ENCODE results near the gene GEMIN4.
"Not testable (repeated sequence)": the region's sequence is repeated elsewhere in the genome, so short reads cannot be mapped to it uniquely, and the experiment has no call there.

Gene GEMIN4

DNA sequence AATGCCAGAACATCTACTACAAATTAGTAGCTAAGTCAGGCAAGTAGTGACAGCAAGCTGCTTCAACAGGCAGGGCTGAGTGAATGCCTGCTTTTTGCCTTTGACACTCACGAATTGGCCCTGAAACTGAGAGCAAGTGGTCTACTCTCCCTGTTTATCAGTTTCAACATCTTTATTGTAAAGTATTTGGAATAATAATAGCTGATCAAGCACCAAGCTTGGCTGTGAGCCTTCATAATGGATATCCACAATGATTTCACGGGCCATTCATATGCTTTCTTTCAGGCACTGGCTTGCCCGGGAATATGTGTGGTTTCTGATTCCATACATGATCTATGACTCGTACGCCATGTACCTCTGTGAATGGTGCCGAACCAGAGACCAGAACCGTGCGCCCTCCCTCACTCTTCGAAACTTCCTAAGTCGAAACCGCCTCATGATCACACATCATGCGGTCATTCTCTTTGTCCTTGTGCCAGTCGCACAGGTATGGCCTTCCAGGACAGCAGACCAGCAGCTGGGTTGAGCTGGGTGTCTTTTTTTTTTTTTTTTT lies 14.4 kb downstream of the GEMIN4 start:
- no peak for DNase-seq

DNA sequence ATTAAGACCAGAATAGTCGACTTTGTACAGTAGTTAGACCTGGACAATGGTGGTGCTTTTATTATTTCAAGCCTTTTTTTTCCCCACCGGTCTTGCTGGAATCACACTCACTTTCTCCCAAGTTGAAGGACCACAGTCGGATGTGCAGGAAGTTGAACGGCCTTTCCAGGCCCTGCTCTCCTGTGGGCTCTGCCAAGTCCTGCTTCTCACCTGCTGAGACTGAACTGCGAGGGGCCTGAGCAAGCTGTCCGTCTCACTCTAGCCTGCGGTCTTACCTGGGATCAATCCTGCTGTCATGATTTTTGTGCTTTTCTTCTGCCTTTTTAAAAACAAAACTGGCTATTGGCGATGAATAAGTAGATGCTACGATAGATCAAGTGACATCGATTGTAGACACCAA lies 18.3 kb downstream of the GEMIN4 start:
- no peak for DNase-seq

DNA sequence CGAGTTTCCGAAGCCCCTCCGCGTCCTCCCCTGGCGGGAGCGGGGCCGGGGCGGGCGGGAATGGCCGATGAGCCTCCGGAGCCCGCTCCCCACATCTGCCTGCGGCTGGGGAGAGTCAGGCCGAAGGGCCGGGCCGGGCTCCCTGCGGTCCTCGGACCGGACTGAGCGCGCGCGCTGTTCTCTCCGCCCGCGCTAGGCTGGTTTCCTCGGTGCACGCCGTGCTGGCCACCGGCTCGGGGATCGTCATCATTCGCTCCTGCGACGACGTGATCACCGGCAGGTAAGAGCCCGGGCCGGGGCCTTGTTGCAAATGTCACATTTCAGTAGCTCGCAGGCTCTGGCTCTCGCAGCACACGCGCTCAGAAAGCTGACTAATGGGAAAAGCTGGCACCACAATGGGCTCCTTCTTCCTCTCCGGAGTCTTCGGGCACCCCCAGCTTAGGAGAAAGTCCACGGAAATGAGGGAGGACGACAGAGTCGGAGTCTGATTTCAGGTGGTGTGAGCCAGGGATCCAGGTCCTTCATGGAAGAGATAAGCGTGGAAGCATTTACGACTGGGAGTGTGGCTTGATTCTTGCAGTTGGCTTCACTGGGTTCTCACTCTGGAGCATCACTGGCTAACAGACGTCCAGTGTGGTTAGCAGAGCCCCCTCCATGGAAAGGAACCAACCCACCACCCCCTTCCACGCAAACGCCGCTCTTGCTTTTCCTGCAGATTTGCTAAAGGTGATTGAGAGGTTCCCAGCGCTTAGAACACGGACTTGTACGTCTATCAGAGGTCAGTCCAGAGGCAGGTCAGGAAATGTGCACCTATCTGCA lies 19.0 kb downstream of the GEMIN4 start:
- DNase-seq, result no peak

DNA sequence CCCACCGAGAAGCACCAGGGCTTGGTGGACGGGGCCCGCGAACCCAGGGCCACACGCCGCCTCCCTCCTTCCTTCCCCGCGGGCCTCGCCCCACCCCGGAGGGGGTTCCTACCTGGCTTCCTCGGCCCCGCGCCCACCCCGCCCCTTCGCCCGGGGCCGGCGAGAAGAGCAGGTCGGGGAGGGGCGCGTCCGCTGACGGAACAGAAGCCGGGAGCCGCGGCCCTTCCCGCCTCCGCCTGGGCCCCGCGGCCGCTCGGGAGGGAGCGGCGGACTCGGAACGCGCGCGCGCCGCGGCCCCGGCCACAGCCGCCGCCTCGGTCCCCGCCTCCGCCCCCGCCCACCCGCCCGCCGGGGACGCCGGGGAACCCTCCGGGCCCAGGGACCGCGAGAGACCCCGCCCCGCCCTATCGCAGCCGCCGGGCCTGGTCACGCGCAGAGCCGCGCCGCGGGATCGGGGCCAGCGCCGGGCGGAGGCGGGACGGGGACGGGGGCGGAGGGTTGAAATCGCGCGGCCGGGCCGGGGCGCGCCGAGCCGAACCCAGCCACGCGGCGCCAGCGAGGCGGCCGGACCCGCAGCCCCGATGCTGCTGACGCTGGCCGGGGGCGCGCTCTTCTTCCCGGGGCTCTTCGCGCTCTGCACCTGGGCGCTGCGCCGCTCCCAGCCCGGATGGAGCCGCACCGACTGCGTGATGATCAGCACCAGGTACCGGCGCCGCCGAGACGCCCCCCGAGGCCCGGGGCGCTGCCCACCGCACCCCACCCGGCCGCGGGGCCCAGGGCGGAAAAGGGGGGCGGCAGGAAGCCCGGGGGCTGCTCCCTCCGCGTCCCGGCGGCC lies 19.8 kb downstream of the GEMIN4 start, which contains the start of gene TLCD3A:
Gene TLCD3A (plus strand): TSS at position 530 of the 835 bp plus-strand sequence. CDS start 52 bp downstream, at position 582.
- peak; percentile 85 for DNase-seq

DNA sequence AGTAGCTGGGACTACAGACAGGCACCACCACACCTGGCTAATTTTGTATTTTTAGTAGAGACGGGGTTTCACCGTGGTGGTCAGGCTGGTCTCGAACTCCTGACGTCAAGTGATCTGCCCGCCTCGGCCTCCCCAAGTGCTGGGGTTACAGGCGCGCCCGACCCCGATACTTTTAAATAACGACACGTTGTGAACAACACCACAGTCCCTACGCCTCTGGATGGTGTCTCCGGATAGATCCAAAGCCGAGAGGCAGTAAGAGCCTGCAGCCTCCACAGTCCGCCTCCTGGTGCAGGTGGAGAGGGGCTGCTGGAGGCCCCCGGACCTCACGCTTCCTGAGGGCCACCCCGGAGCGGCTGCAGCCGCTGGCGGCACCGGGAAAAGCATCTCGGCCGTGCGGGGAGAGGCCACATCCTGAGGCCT lies 20.4 kb downstream of the GEMIN4 start:
- no peak for DNase-seq

DNA sequence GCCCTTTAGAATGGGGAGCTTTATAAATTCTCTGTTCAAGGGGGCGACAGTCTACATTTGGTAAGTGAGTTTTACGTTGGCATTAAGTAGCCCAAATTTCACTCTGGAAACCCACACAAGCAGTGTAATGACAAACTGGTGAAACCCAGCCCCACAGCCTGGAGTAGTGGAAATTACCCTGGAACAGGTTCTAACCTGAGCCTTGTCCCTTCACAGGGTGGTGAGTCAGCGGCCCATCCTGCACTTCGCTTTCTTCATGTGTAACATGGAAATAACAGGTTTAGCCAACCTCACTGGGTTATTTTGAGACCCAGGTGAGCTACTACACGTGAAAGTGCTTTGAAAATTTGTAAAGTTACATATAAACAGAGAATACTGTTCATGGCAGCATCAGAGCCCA lies 23.2 kb downstream of the GEMIN4 start:
- DNase-seq, result no peak

DNA sequence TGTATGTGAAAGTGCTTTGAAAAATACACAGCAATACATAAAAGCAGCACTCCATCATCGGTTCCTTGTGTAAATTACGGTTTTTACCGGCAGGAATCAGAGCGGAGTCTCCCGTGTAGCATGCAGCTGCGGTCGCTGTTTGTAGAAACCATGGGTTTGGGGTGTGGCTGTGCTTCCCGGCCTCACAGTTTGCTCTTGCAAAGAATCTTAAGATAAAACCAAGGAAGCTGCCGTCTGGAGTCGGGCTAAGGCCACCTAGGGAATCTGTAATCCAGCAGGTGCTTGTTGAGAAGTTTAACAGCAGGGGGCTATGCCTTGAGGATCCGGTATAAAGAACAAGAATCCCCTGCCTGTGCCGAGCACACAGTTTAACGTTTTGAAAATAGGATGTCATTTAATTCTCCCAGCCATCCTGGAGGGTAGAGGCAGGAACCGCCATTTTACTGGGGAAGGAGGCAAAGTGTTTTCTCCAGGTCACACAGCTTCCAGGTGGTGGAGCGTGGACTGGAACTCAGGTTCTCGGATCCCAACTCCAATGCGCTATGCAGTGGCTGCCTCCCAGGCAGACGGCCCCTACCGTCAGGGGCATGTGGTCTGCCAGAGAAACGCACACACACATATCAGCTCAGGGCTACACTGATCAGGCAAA lies 25.7 kb downstream of the GEMIN4 start:
- no peak for DNase-seq

DNA sequence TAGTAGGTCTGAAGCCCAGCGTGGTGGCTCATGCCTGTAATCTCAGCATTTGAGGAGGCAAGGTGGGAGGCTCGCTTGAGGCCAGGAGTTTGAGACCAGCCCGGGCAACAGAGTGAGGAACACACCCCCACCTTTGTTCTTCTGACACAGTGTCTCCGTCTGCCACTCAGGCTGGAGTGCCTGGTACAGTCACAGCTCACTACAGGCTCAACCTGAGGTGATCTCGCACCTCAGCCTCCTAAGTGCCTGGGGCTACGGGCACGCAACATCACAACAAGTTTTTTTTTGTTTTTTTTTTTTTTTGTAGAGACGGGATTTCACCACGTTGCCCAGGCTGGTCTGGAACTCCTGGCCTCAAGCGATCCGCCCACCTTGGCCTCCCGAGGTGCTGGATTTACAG lies 26.3 kb downstream of the GEMIN4 start:
- no peak for DNase-seq

DNA sequence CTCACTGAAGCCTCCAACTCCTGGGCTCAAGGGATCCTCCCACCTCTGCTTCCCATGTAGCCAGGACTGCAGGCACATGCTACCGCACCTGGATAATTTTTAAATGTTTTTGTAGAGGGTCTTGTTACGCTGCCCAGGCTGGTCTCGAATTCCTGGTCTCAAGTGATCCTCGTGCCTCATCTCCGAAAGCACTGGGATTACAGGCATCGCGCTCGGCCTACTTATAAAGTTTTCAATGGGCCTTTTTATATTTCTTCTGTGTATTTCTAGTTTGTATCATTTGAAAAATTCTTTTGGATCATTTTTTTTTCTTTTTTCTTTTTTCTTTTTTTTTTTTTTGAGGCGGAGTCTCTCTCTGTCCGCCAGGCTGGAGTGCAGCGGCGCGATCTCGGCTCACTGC lies 27.0 kb downstream of the GEMIN4 start:
- no peak for DNase-seq

DNA sequence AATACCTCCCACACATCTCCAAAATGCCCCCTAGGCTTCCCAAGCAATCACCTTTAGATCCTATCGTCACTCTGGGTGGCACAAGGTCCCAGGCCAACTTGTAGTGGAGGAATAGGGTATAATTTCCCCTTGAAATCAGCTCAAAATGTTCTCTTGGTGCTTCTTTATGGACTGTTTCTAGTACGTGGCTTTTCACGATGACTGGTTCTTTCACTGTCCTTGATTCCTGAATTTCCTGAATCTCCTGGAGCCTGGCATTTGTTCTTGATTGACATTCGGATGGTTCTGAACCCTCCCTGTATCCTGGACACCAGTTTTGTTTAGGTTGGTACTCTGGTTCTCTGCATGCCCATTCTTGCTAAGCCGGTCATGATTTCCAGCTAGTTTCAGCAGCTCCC lies 30.5 kb downstream of the GEMIN4 start:
- DNase-seq, result no peak

DNA sequence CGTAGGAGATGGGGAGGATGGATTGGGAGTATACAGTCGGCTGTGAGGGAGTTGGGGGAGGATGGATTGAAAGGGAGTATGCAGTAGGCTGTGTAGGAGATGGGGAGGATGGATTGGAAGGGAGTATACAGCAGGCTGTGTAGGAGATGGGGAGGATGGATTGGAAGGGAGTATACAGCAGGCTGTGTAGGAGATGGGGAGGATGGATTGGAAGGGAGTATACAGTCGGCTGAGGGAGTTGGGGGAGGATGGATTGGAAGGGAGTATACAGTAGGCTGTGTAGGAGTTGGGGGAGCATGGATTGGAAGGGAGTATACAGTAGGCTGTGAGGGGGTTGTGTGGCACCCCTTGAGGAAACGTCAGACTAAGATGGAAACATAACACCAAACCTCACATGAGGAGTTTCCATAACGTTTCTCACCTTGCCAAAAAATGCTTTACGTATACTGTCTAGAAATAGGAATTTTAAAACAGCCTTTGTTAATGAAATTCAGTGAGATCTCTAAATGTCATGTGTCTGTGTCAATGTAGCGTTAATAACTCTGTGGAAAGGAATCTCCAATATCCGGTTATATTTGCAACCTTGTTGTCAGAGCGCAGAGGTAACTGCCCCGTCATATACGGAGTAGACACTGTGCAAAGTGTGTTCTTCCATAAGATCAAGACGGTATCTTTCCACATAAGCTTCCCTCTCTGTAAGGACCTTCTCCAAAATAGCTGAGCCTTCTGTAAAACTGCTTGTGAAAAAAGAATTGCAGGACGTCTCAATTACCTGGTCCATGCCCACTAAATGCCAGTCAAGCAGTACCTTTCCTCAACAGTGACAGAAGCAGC lies 31.1 kb downstream of the GEMIN4 start:
- DNase-seq, result no peak

DNA sequence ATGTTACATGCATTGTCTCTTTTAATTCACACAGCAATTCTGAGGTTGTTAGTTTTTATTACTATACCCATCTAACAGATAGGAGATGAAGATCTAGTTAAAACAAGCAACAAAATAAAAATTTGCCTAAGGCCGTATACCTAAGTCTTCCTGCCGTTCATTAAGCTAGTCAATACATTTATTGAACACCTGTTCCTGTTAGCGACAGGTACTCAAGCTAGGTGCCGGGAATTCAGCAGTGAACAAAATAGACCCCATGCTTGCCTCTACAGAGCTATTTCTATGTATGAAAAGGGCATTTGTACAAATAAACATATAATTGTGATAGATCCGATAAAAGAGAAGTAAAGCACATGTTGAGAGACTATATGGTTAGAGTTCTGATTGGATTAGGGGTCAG lies 34.0 kb downstream of the GEMIN4 start:
- DNase-seq, result no peak

DNA sequence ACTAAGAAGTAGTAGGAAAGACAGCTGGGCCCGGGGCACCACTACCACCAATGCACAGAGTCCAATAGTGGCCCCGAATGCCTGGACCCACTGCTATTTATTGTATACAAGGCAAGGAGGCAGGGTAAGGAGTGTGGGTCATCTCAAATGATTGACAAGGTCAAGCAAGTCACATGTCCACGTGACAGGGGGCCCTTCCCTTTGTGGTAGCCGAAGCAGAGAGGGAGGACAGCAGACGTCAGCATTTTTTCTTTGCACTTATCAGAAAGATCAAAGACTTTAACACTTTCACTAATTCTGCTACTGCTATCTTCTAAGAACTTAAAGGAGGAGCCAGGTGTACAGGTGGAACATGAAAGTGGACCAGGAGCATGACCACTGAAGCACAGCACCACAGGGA lies 43.9 kb downstream of the GEMIN4 start:
- DNase-seq, result no peak

DNA sequence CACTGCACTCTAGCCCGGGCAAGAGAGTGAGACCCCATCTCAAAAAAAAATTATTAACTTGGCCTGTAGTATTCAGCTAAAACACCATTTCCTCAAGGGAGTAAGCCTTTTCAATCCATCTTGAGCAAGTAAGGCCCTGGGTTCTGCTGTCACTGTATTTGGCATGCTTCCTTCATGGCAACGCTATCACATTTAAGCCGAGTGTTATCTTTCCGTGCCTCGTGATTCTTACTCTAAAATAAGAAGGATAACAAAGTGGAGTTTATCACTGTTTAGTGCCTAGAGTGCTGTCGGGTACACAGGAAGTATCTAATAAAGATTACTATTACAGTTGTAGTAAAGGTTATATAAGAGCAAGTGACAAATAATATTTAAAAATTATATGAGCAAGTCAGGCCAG lies 46.2 kb downstream of the GEMIN4 start:
- DNase-seq, result no peak

DNA sequence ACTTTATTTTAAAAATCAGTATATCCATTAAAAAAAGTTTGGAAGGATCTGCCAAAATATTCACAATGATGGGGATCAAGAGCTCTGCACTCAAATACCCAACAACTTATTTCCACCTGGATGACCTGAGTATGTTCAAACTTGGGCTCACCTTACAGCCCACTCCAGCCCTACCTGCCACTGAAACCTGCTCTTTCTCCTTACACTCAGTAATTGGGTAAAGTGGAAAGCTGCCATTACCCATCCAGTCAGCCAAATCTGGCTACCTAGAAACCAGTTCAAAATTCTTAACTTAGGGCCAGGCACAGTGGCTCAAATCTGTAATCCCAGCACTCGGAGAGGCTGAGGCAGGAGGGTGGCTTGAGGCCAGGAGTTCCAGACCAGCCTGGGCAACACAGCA lies 47.1 kb downstream of the GEMIN4 start:
- no peak for DNase-seq

DNA sequence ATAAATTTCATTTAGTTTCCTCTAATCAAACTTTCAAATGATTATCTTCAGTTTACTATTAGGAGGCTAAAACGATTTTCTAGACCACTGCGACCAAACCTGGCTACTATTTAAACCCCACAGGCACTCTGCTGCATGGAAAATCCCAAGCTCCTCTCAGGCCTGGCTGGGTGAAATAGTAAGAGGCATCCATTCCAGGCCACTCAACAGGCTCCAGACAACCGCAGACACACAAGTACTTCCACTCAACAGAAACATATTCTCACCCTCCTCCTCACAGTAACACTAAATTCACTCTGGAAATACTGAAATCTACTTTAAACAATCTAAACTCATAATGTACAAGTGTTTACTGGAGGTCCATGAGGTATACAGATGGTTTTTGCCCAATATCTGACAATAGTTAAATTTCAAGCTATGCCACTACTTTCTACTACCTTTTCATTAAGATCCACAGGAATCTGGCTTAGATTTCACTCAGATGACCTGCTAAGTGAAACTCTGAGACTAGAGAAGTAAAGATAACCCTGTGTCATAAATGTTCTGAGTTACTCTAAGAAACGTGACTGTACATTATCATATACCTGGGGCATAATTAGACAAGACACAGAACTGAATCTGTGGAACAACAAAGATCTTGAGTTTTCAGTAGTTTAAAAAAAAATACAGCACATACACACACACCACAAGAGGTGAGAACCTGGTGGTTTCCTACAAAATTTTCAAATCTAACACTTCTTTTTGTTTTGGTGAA lies 47.8 kb downstream of the GEMIN4 start:
- DNase-seq, result no peak

DNA sequence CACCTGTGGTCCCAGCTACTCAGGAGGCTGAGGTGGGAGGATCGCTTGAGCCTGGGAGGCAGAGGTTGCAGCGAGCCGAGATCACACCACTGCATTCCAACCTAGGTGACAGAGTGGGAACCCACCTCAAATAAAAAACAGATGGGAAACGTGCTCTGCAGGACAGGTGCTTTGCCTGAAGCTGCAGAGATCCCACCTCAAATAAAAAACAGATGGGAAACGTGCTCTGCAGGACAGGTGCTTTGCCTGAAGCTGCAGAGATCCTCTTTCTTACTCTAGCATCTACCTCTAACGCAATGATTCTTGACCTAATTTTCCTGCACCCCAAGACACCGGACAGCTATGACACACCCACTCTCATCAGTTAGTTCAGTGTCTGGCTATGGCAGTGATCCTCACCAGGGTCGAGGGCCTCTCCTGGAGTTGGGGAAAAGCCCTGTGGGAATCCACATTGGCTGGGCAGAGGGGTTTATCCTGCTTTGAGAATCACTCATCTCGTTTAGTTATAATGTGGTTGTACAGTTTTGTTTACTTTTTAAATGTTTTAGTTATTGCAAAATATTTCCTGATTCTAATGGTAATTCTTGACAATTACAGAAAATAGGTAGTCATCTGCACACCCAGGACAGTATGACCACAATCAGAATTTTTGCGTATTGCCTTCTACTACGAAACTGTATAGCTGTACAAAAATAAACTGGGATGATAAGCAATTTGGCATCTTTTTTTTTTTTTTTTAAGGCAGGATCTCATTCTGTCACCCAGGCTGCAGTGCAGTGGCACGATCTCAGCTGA lies 48.8 kb downstream of the GEMIN4 start:
- no peak for DNase-seq

DNA sequence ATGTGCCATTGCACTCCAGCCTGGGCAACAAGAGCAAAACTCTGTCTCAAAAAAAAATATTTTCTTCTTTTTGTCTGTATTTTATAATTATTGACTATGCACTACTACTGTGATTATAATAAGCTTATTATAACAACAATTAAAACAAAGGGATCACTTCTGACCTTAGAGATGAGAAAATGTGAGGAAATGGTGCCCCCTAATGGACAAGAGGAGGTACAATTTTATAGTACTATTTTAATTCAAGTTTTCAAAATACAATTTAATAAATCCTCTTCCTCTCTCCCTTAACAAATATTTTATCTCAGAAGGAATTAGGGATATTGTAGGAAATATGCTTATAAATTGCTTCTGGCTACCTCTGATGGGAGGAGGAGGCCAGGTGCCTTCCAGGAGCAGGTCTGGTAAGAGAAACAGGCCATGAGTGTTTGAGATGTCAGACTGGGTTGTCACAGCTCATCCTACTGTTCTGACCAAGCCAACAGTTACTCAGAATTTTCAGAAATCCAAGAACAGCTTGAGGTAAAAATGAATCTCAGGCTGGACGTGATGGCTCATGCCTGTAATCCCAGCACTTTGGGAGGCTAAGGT lies 51.5 kb downstream of the GEMIN4 start:
- DNase-seq, result no peak

DNA sequence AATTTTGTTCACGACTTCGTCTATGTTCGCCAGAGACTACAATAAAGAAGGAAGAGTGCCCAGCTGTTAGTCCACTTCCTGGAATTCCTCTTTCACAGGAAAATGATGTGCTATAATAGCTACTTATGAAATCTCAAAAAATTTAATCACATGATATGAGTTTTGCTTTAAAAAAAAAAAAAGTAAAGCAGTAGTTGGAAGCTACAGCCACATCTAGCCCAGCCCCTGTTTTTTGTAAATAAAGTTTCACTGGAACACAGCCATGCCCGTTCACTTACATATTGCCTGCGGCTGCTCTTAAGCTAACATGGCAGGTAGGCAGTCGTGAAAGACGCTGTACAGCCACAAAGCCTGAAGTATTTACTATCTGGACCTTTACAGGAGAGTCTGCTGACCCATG lies 52.7 kb downstream of the GEMIN4 start:
- no peak for DNase-seq

DNA sequence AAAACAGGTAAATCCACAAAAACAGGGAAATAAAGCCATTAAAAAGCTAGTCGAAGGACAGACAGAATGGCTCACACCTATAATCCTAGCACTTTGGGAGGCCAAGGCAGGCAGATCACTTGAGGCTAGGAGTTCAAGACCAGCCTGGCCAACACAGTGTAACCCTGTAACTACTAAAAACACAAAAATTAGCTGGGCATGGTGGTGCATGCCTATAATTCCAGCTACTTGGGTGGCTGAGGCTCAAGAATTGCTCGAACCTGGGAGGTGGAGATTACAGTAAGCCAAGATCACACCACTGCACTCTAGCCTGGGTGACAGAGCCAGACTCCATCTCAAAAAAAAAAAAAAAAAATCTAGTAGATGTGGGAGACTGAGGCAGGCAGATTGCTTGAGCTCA lies 54.0 kb downstream of the GEMIN4 start:
- not testable (repeated sequence) for DNase-seq

All from right hindlimb (tissue), 1 donor.